CD4-positive, alpha-beta T cell treated with Interleukin-4 for 4 hours (primary cell): ENCODE data around the gene NUDT4B.
"Not testable (repeated sequence)": the region's sequence is repeated elsewhere in the genome, so short reads cannot be mapped to it uniquely, and the experiment has no call there.

Experiments used
- DNase-seq: peaks from one replicate; pipeline ENCODE4 v3.0.0-alpha.2; 2020

The NUDT4B gene

DNA sequence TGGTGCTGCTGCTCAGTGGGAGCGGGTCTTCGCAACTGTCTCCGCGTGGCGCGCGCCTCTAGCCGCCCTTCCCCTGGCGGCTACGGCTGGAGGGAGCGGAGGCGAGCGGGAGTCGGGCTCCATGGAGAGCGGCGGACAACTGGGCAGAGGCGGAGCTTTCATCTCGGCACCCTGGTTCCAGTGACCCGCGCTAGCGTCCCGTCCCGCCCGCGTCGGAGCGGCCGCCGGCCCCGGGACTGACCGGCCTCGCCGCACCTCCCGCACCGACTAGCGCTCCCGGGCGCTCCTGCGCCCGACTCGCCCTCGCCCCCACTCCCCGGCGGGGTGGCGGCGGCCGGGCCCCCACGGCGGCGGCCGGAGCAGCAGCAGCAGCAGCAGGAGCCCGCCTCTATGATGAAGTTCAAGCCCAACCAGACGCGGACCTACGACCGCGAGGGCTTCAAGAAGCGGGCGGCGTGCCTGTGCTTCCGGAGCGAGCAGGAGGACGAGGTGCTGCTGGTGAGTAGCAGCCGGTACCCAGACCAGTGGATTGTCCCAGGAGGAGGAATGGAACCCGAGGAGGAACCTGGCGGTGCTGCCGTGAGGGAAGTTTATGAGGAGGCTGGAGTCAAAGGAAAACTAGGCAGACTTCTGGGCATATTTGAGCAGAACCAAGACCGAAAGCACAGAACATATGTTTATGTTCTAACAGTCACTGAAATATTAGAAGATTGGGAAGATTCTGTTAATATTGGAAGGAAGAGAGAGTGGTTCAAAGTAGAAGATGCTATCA lies at the start of gene NUDT4B:
NUDT4B (plus strand) TSS at position 212 of the 772 bp plus-strand sequence; CDS start at position 391, 179 bp downstream.
- not testable (repeated sequence) for DNase-seq

DNA sequence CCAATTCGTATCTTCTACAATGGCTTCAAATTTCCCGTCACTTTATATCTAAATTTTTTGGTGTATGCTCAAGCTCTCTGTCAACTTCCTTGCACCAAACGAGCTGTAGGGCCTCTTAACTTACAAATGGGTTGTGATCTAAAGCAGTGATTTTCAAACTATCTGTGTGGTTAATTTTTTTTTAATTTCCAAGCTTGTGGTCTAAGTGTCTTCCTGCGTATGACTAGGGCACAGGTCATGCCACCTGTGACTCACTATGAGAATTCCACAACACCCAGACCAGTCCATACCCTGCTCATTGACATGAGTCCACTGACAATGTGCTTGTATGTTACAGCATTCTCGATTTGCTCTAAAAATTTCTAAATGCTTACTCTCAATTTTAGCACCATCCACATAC lies 49.2 kb upstream of the NUDT4B start:
- DNase-seq, result not testable (repeated sequence)

DNA sequence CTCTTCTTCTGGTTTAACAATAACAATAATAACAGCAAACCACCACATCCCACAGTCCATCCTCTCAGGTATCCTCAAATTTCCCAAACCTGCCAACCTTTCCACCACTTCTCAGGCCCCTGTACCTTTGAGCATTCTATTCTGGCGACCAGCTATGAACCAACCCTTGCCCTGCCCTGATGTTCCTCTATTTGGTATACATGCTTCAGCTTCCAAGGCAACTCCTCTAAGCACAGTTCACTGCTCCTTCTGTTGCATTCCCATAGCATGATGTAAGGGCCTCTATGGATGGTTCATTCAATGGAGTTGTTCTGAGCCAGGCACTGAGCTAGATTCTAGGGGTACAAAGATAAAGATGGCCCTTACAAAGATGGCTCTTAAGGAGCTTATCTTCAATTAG lies 46.3 kb upstream of the NUDT4B start:
- not testable (repeated sequence) for DNase-seq

DNA sequence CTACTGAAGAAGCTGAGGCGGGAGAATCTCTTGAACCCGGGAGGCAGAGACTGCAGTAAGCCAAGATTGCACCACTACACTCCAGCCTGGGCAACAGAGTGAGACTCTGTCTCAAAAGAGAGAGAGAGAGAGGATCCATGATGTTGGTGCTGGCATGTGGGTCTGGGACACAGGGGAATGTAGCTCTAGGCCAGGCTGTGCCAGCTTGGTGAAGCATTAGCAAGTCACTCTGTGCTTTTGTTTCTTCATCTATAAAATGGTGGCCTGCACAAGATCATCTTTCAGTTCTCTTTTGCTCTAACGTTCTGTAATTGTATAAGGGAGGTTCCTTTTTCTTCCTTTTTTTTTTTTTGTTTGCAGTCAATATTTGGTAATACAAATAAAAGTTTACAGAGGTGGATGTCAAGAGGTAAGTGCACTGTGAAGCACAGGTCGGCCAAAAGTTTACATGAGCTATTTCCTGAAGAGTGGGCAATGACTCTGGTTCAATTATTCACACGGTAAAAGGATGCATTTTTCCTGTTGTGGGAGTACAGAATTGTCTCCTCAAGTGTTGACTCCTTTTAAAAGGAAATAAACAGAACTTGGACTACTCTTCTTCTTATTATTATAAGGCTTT lies 44.5 kb upstream of the NUDT4B start:
- DNase-seq, result not testable (repeated sequence)

DNA sequence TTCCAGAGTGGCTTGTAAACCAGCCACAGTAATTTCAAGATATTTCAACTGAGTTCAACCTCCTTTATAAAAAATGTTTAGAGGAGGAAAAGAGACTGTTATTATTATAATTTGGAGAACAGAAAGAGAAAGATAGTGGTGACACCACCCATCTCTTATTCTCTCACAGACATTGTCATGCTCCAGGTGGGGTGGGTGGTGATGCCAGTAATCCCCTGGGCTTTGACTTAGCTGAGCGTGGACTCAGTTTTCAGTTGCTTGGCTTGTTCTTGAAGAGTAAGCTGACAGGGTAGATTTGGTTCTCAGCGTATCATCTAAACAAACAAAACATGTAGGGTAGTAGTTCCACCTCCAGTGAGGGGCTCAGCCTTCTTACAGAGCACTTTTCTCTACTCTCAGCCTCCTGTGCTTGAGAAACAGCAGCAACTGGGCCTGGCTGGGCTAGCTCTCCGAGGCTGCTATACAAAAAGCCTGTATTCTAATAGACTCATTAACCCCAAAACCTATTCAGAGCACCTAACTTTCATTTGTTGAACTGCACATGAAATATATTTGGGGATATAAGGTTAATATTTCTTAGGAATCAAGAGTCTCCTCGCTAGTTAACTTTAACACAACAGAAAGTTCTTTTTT lies 43.1 kb upstream of the NUDT4B start:
- not testable (repeated sequence) for DNase-seq

DNA sequence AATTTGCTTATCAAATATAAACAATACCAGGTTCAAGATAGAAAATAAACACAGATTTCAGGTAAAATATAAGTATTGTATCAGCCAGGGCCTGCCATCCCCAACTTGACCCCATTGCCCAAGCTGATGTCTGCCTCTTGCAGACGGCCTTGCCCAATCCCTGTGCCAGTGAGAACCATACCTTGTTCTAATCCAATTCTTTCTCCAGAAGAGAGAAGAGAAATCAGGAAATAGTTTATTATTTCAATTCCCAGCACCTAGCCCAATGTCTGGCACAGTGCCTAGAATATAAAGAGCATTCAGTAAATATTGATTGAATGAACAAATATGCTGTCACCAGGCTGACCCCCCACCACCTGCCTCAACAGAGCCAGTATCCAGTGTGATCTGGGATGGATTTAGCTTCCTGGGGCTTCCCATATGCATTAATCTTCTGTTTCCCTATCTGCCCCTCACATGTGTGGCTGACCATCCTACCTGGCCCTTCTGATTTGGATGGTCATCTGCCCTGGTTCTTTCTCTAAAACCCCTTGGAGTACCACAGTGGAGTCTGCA lies 39.7 kb upstream of the NUDT4B start:
- not testable (repeated sequence) for DNase-seq

DNA sequence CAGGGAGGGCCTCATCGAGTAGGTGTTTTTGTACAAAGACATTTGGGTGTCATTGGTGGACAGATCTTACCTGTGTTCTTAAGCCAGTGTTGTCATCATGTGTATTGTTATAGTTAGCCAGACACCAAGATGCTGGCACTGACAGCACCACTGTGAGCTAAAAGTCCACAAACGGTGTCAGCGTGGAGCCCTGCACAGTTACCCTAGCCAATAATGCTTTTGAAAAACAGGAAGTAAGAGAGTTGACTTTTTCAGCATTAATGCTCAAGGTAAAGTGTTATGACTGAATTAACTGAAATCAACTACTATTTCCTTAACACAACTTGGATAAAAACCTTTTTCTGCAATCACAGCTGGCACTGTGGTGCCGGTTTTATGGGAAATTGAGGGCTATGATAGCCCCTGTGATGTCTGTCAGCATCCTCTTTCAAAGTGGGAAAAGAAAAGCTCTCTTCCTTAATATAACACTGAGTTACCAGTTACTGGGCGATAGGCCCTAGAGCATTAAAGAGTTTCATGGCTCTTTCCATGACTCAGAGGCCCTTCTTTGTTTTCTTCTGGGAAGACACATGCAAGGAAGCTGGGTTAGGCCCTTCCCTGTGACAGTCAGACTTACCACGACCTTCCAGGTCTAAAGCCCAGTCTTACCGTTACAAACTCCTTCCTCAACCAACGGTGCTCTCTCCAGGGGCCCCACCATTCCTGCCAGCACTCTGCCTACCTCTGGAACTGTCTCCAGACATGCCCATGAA lies 37.6 kb upstream of the NUDT4B start:
- not testable (repeated sequence) for DNase-seq

DNA sequence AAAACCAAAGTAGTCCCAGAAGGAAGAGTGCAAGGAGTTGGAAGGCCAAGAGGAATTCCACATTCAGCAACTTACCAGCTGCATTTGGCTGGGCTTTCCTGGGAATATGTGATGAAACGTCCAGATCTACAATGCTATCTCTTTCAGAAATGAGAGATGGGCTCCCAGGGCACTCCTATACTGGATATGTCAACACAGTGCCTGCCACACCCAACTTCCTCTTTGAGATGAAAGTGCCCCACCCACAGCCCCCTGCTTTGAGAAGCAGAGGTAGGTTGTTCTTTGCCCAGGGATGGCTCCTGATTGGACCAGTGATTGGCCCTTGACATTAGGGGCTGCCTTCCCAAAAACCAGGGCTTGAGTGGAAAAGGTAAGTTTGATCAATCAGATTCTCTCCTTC lies 36.2 kb upstream of the NUDT4B start:
- DNase-seq, result not testable (repeated sequence)

DNA sequence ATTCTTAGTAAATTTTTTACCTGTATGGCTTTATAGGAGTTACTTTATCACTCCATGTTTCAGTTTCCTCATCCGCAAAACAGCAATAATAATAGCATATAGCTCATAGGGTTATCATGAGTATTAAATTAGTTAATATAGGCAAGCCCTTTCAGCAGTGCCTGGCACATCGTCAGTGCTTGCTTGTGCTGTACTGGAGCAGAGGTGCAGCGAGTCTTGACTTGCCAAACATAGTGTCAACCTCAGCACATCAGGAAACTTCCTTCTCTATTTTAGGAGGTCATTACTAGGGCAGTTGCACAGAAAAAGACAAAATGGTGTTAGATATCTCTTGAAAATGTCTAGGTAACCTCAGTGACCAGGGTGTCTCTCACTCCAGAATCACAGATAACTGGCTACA lies 33.1 kb upstream of the NUDT4B start:
- not testable (repeated sequence) for DNase-seq

DNA sequence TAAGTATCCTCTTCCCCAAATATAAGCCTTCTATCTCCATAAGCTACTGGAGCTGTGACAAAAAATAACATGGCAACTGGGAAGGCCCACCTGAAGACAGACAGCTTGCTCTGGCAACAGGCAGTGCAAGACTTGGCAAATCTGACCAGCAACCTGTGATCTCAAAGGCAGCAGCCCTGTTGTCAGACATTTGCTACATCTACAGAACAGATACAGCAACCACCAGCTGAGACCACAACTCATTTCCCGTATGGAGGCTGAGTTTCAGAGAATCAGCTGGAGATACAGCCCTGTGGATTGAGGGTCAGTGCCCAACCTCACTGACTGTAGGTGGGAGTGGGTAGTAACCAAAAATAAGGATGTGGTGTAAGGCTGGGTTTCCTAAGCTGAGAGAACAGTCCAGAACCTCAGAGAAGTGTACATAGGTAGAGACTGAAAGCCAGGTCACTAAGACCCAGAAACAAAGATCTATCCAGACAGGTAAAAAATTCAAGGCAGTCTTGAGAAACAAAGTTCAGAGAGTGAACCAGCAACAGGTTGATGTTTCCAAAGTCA lies 31.5 kb upstream of the NUDT4B start:
- not testable (repeated sequence) for DNase-seq

DNA sequence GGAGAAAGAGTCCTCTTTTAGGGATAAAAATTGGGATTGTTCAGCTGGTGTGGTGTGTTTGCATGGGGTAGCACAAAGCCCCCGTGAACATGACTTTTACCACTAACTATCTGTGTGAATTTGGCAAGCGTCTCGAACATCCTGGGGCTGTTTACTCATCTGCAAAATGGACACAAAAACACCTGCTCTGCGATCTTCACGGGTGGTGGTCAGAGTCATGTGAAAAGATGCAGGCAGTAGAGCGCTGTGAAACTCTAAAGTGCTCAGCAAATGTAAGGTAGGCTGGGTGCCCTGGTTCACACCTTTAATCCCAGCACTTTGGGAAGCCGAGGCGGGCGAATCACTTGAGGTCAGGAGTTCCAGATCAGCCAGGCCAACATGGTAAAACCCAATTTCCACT lies 27.7 kb upstream of the NUDT4B start:
- not testable (repeated sequence) for DNase-seq

DNA sequence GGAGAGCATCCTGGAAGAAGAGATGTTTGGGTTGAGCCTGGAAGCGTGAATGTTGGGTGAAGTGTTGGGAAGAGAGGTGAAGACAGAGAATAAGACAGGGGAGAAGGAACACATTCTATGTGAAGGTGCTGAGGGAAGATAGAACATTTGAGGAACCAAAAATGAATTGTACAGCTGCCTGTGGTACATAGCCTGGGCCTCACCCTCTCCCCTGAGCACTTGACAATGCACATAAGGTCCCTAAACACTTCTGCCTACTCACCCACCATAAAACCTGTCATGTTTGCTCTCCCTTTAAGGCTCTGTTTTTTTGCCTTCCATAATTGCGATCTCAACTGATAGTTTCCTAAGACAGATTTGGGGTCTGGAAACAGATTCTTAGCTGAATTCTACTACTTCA lies 25.8 kb upstream of the NUDT4B start:
- DNase-seq, result not testable (repeated sequence)

DNA sequence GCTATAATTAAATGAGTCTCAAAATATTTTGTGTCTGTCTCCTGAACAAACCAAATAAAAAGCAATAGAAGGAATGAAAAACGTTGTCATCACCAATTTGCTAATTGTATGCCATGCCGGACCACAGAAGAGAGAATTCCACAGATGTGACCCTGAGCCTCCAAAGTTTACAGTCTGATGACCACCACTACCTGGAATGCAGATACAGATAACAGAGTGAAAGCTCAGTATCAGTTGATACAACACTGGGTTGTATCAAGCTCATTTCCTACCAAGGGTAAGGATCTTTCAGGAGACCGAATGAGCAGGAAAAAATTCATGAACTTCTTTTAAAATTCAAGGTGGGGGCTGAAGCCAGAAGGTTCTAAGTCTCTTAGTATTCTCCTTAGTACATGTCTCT lies 25.1 kb upstream of the NUDT4B start:
- DNase-seq, result not testable (repeated sequence)

DNA sequence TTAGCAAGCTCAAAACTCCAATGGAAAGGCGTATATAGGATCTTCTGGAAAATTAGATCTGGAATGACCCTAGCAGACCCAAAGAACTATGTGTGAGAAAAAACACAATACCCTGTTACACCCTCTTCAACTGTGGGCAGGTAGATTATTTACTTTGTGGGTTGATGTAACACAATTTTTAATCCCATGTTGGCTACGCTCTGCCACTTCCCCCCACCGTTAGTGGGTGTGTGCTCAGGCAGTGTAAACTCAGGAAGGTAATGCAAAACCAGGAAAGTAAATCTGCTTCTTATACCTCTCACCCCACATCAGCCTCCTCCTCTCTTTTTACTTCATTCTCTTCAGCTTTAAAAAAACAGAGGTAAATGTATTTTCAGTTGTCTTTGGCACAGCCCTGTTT lies 23.7 kb upstream of the NUDT4B start:
- DNase-seq, result not testable (repeated sequence)

DNA sequence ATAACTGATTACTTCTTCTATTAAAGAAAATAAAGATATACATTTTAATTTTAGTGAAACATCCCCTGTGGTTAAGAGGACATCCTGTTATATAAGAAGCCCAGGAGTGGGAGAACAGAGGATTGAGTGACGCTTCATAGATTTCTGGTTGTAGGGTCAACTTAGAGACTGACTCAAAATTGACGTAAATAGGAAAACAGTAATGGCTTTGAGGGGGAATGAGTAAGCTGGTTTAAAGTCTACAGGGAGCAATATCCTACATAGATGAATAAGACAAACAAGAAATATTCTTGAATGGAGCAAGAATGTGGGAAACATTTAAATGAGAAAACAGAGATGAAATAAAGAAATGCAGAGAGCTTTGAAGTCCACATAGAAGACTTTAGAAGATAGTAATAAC lies 20.7 kb upstream of the NUDT4B start:
- DNase-seq, result not testable (repeated sequence)

DNA sequence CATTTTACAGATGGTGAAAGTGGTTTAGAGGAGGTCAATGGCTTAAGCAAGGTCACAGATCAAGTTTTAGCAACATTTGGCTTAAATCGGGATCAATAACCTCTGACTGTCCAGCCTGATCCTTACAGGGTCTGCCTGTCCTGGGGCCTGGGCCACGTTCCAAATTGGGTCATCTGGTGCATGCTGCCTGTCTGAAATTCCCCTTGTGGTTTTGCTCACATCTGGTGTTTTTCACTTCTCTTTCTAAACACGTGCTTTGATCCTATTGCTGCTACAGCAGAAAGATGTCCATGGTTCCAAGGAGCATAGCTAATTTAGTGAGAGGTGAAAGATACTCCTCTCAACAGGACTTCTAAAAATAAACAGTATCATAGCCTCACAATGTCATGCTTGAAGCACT lies 19.4 kb upstream of the NUDT4B start:
- not testable (repeated sequence) for DNase-seq

DNA sequence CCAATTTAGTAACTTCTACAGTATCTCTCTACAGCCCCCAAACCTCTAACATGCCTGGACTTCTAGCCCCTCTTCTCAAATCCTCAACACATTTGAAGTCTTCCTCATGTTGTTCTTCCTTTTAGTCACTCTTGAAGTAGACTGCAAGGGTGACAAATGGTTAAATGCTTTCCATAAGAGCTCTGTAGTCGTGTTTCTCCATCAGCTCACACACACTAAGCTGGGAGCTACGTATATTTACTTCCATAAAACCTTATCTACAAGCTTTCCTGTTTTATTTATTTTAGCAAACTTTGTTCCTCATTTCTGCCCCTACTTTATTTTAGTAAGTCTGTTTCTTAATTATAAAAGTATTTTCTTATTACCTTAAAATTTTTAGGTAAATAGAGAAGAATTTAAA lies 19.0 kb upstream of the NUDT4B start:
- not testable (repeated sequence) for DNase-seq

DNA sequence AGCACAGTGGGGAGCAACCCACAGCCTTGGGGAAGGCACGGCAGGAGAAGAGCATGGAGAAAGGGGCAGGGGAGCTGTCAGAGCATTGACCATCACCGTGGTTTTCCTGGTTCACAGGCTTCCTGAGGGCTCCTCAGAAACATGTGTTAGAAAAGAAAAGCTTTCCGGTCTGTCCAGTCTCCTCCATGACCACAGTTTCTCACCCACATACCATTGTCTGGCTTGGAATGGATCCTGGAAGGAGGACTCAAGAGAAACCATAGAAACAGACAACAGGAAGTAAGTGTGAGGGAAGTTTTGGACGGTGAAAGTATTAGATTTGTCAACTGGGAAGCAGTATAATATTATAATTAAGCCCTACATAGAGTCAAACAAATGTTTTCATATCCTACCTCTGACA lies 16.3 kb upstream of the NUDT4B start:
- DNase-seq, result not testable (repeated sequence)

DNA sequence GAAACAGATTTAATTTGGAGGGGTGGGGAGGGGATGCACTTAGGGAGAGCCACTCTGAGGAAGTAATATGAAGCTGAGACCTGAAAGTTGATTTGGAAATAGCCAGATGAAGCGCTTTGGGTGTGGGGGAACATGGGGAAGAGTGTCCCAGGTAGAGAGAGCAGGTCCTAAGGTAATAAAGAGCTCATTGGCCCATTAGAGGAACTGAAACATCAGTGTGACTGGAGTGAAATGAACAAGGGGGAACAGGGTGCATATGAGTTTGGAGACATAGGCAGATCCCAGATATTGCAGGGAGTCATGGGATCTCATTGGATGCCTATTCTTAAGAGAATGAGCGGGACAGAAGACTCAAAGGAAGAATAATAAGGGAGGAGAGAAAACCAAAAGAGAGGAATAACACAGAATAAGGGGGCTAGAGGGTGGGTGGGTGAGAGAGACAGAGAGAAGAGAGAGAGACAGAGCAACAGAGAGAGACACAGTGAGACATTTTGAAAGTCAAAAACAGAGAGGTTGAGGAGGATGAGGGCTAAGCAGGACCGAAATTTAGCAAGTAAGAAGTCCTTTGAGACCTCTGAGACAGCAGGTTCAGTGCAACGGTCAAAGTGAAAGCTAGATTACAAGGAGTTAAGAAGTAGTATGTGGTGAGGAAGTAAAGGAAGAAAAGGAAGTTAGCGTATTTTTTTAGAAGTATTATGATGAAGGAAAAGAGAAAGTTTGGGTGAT lies 14.8 kb upstream of the NUDT4B start:
- DNase-seq, result not testable (repeated sequence)

DNA sequence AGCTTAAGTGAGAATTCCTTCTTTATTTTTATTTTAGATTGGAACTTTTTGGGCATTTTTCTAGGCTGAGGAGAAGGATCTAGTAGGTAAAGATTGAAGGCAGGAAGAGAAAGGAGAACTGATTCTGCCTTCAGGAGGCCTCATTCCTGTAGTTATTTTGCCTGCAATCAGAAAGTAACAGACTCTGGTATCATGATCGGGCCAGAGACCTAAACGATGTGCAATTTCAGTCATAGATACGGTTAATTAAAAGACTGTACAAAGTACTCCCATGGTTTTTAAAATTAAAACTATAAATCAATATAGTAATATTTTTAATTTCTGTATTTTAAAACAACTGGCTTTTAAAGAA lies 14.3 kb upstream of the NUDT4B start:
- DNase-seq, result not testable (repeated sequence)

DNA sequence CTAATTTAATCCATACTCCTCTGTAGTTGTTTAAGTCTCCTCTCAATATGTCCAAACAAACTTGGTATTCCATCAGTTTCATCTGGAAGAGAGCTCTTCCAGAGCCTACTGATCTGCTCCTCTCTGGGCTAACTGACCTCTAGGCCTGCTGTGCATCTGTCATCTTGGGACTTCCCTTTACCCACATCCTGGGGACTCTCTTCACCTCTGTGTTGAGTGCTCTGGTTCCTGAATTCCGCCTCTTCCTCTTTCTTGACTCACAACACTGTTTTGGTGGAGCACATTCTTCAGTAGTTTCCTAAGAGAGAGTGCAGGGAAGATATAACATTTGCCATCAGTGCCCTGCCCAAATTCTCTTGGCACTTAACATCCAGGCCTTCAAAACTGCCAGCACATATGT lies 13.0 kb upstream of the NUDT4B start:
- DNase-seq, result not testable (repeated sequence)

DNA sequence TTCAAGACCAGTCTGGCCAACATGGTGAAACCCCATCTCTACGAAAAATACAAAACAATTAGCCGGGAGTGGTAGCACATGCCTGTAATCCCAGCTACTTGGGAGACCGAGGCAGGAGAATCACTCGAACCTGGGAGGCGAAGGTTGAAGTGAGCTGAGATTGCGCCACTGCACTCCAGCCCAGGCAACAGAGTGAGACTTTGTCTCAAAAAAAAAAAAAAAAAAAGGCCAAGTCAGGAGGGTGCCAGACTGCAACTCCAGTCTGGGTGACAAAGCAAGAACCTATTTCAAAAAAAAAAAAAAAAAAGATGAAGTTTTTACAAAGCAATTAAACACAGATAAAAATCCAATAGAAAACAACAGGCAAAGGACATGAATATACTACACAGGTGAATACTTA lies 9.9 kb upstream of the NUDT4B start:
- DNase-seq, result not testable (repeated sequence)
